Esophagus muscularis mucosa (tissue), 4 donors: Measurements from ENCODE around the gene CUTC. TPM values are rescaled to one million over a fixed set of nuclear protein-coding genes. Genes with fewer than 3 reads are reported as not detected.

Experiments
- DNase-seq: peaks from one replicate; pipeline ENCODE4 v3.0.0-alpha.2; 2017; ENCODE audit errors: extremely low spot score
- H3K27ac ChIP-seq, 4 donors: fragments of 200-600 bp; sonication (generic); replicated peaks in 1 of 4; 1 replicate in 3 of 4; 2 replicates in 1 of 4; pipeline ENCODE4 v1.5.1; 2016 to 2019; ENCODE audit warnings: mild to moderate bottlenecking in 1 of 4
- H3K27me3 ChIP-seq, 4 donors: fragments of 200-600 bp; sonication (generic); one replicate each; pipeline versions ENCODE4 v1.5.1 to v1.6.0; 2016 to 2019
- H3K36me3 ChIP-seq, 4 donors: fragments of 200-600 bp; sonication (generic); one replicate each; pipeline ENCODE4 v1.5.1; 2016 to 2019
- H3K4me1 ChIP-seq, 4 donors: fragments of 200-600 bp; sonication (generic); one replicate each; pipeline ENCODE4 v1.5.1; 2016 to 2019
- H3K4me3 ChIP-seq, 4 donors: fragments of 200-600 bp; sonication (generic); 1 replicate in 2 of 4; 2 replicates in 2 of 4; pipeline ENCODE4 v1.5.1; 2016 to 2019; ENCODE audit warnings: mild to moderate bottlenecking in 4 of 4, moderate library complexity in 1 of 4
- H3K9me3 ChIP-seq, 4 donors: fragments of 200-600 bp; sonication (generic); 1 replicate in 3 of 4; 2 replicates in 1 of 4; pipeline ENCODE4 v1.5.1; 2016 to 2019
- EP300 ChIP-seq: sonication (generic); formaldehyde crosslinking; IDR thresholded peaks from one replicate; pipeline ENCODE4 v1.6.1; 2017; ENCODE audit warnings: antibody characterized with exemption
- POLR2A ChIP-seq: fragments of 450-650 bp; IDR thresholded peaks from one replicate; pipeline ENCODE4 v1.6.1; 2017; ENCODE audit warnings: antibody characterized with exemption, moderate library complexity, mild to moderate bottlenecking, low read depth
- POLR2AphosphoS5 ChIP-seq, 2 donors: sonication (generic); formaldehyde crosslinking; IDR thresholded peaks; one replicate each; pipeline ENCODE4 v1.6.1; 2017; ENCODE audit warnings: antibody characterized with exemption in 2 of 2
- WGBS: methylation state at CpG from one replicate; pipeline ENCODE4 v1.1.5; 2018; 5-methylcytosine and 5-hydroxymethylcytosine counted together
- intact Hi-C: fragments of 100-400 bp; cut with DNase I; formaldehyde crosslinking; loops from one replicate; pipeline ENCODE4 v1.15.1; 2023
- total RNA-seq, 4 donors: library from RNA; depleted of rRNA; stranded (reverse); fragments of >200 nt; gene quantifications; one replicate each; pipeline versions ENCODE4 v1.1.0 to v1.2.1, GENCODE V29; 2016
- TF ChIP-seq, protein P1 (sequence below), 3 experiments: fragments of 200-600 bp in 2 of 3; fragments of 450-650 bp in 1 of 3; sonication (generic) in 2 of 3; IDR thresholded peaks; one replicate each; pipeline ENCODE4 v1.5.1; 2017 to 2019; ENCODE audit warnings: antibody characterized with exemption in 3 of 3, mild to moderate bottlenecking in 2 of 3, moderate library complexity in 1 of 3

The CUTC gene
- total RNA-seq, 4 donors from 2014 or later, result 17.6 to 28.7 (median 24.1) TPM

DNA sequence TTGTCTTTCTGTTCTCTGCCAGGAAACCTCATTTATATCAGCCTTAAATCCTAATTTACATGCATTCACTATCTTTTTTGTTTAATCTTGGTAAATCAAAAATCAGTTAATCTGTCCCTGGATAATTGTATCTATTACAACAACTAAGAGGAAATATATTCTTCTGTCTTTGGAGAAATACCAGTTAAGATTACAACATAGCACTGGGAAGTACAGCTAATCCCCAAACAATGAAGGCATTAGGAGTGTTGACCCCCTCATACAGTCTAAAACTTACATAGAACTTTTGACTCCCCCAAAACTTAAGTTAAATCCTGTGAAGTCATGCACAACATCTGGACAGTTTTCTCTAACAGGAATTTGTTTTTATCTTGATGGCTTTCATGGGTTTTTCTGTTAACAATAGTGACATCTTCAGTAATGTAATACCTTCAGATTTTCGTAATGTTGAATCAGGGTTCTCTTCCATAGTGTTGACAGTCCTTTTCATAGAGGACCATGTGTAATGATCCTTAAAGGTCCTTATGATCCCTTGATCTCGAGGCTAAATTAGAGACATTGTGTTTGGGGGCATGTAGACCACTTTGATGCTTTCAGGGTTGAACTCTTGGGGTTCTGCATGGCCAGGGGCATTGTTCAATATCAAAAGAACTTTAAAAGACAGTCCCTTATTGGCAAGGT is 26.3 kb downstream of the CUTC start:
- Histone ChIP-seq H3K4me1 (no peaks in the 10 kb centered on the region), H3K9me3 (no peaks in the 10 kb centered on the region), H3K36me3 (peaks cover 37 to 76% (median 64%) of the 10 kb centered on the region in 4 donors), H3K27ac (peak overlapping the region in 1 of 4 donors; percentile 13), H3K4me3 (no peak overlapping the region), H3K27me3 (no peaks in the 10 kb centered on the region)
- WGBS, result 86% methylated on average over 2 of the region's 2 CpGs
- TF ChIP-seq POLR2AphosphoS5 (IDR thresholded peaks at IDR 0.05) (no peak), EP300 (no peak), POLR2A (no peak)
- TF ChIP-seq, protein P1, sequence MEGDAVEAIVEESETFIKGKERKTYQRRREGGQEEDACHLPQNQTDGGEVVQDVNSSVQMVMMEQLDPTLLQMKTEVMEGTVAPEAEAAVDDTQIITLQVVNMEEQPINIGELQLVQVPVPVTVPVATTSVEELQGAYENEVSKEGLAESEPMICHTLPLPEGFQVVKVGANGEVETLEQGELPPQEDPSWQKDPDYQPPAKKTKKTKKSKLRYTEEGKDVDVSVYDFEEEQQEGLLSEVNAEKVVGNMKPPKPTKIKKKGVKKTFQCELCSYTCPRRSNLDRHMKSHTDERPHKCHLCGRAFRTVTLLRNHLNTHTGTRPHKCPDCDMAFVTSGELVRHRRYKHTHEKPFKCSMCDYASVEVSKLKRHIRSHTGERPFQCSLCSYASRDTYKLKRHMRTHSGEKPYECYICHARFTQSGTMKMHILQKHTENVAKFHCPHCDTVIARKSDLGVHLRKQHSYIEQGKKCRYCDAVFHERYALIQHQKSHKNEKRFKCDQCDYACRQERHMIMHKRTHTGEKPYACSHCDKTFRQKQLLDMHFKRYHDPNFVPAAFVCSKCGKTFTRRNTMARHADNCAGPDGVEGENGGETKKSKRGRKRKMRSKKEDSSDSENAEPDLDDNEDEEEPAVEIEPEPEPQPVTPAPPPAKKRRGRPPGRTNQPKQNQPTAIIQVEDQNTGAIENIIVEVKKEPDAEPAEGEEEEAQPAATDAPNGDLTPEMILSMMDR (IDR thresholded peaks at IDR 0.05), result no peak
- intact Hi-C loops, result no loop called here
- DNase-seq, result no peak

DNA sequence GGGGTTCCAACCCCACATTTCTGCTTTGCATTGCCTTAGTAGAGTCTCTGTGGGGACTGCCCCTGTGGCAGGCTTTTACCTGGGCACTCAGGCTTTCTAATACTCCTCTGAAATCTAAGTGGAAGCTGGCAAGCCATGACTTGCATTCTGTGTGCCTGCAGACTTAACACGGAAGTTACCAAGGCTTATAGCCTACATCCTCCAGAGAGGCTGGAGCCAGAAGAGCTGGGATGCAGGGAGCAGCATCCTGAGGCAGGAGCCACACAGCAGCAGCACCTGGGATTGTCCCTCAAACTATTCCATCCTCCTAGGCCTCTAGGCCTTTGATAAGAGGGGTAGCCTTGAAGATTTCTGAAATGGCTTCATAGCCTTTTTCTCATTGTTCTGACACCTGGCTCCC is 28.3 kb downstream of the CUTC start:
- TF ChIP-seq, protein P1 (IDR thresholded peaks at IDR 0.05), result no peak
- TF ChIP-seq POLR2A, result no peak

DNA sequence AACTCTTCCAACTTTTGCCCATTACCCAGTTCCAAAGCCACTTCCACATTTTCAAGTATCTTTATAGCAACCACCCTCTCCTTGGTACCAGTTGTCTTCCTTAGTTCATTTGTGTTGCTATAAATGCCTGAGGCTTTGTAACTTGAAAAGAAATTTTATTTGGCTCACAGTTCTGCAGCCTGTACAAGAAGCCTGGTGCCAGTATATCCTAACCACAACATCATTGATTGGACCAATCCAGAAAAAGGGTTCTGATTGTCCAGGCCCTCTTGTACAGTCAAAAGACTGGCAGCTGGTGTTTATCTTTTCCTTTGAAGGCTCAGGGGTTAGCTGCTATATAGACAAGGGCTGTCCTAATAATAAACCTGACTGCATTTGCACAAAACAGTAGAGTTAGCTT is 29.3 kb downstream of the CUTC start:
- Histone ChIP-seq H3K27ac (no peak overlapping the region), H3K36me3 (peaks cover 21 to 47% (median 36%) of the 10 kb centered on the region in 4 donors), H3K27me3 (no peaks in the 10 kb centered on the region), H3K9me3 (no peaks in the 10 kb centered on the region), H3K4me1 (no peaks in the 10 kb centered on the region), H3K4me3 (no peak overlapping the region)
- intact Hi-C loops, result no loop called here
- no peak for DNase-seq
- TF ChIP-seq POLR2AphosphoS5 (IDR thresholded peaks at IDR 0.05), result no peak
- TF ChIP-seq, protein P1 (IDR thresholded peaks at IDR 0.05), result no peak
- no peak for TF ChIP-seq EP300
- no peak for TF ChIP-seq POLR2A

More for the DNA sequence above, 28.3 kb downstream of the CUTC start:
- 92% methylated on average over 1 of the region's 1 CpG for WGBS
- no peaks in the 10 kb centered on the region for H3K9me3 ChIP-seq
- DNase-seq, result no peak
- no peak overlapping the region for H3K4me3 ChIP-seq
- no peaks in the 10 kb centered on the region for H3K4me1 ChIP-seq
- intact Hi-C loops, result no loop called here
- peaks cover 24 to 58% (median 47%) of the 10 kb centered on the region in 4 donors for H3K36me3 ChIP-seq
- H3K27ac ChIP-seq, result no peak overlapping the region
- H3K27me3 ChIP-seq, result no peaks in the 10 kb centered on the region

DNA sequence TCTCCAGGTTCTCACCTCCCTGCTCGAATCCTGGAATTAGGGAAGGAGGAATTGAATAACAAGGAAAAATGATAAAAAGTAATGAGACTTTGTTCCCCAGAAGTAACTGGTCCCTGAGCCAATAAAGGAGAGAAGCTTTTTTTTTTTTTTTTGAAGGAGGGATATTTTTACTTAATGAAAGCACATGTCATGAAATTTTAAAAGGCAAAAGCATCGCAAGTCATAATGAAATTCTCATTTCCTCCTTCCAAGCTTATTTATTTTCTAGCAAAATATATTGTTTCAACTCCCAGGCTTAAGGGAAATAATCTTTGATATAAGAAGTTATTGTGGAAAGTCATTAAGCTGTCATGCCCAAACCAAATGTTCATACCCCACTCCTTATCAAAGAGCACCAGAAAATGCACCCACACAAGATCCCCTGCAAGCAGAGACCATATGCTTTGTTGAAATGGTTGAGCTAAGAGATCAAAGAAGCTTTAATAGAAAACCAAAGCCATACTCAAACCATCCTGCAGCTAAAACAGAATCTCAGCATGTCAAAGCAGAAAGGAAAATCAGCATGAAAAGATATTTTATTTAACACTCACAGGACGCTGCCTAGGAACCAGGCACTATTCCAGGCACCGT is 33.8 kb downstream of the CUTC start:
- intact Hi-C loops, result no loop called here
- DNase-seq, result no peak
- no peak overlapping the region for H3K27ac ChIP-seq
- no peaks in the 10 kb centered on the region for H3K27me3 ChIP-seq
- H3K4me1 ChIP-seq, result no peaks in the 10 kb centered on the region
- H3K9me3 ChIP-seq, result no peaks in the 10 kb centered on the region
- WGBS, result 56% methylated on average over 4 of the region's 4 CpGs
- peaks cover 0 to 4% (median 2%) of the 10 kb centered on the region in 4 donors for H3K36me3 ChIP-seq
- TF ChIP-seq, protein P1 (IDR thresholded peaks at IDR 0.05), result no peak
- TF ChIP-seq EP300 (no peak), POLR2AphosphoS5 (IDR thresholded peaks at IDR 0.05) (no peak), POLR2A (no peak)
- H3K4me3 ChIP-seq, result no peak overlapping the region

DNA sequence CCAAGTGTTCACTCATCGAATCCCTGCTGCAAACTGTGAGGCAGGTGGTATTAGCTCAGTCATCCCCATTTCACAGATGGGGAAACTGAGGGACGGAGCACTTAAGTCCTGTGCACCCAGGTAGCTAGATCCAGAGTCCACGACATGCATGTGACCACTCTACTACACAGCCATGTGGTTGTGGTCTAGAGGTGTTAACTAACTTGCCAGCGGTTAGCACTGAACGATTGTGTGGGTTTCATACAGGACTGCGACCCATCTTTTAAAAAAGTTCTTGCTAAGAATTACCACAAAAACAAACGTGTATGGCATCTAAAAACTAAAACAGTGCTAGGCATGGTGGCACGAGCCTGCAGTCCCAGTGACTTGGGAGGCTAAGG is 34.3 kb downstream of the CUTC start:
- Histone ChIP-seq H3K4me3 (no peak overlapping the region), H3K27me3 (no peaks in the 10 kb centered on the region), H3K9me3 (no peaks in the 10 kb centered on the region), H3K36me3 (peaks cover 0 to 4% (median 0%) of the 10 kb centered on the region in 4 donors), H3K4me1 (no peaks in the 10 kb centered on the region), H3K27ac (no peak overlapping the region)
- intact Hi-C loops, result no loop called here
- TF ChIP-seq POLR2A, result no peak
- TF ChIP-seq, protein P1 (IDR thresholded peaks at IDR 0.05), result no peak
- TF ChIP-seq EP300, result no peak
- TF ChIP-seq POLR2AphosphoS5 (IDR thresholded peaks at IDR 0.05), result no peak
- 76% methylated on average over 8 of the region's 8 CpGs for WGBS
- no peak for DNase-seq
